ENCODE data around the gene KDM1A.

KDM1A gene

GRCh38 chr1:23079025-23079424 lies 59.8 kb downstream of the KDM1A start:
- DNase-seq, result no peak

GRCh38 chr1:23080885-23081284 lies 61.6 kb downstream of the KDM1A start:
- no peak for DNase-seq

GRCh38 chr1:23081376-23081775 lies 62.1 kb downstream of the KDM1A start:
- no peak for DNase-seq

- DNase-seq, result no peak
Measured at GRCh38 chr1:23083714-23084480, 64.6 kb downstream of the KDM1A start.

GRCh38 chr1:23084880-23085279 lies 65.6 kb downstream of the KDM1A start:
- no peak for DNase-seq

- DNase-seq, result no peak
Measured at GRCh38 chr1:23085696-23086095, 66.4 kb downstream of the KDM1A start.

GRCh38 chr1:23088027-23088426 lies 68.8 kb downstream of the KDM1A start:
- no peak for DNase-seq

- DNase-seq, result no peak
Measured at GRCh38 chr1:23090056-23090455, 70.8 kb downstream of the KDM1A start.

GRCh38 chr1:23091545-23091944 lies 72.3 kb downstream of the KDM1A start:
- no peak for DNase-seq

GRCh38 chr1:23092447-23092846 lies 73.2 kb downstream of the KDM1A start:
- DNase-seq, result no peak

GRCh38 chr1:23097316-23097715 lies 78.0 kb downstream of the KDM1A start:
- no peak for DNase-seq

- DNase-seq, result no peak
Measured at GRCh38 chr1:23098463-23099170, 79.3 kb downstream of the KDM1A start.

GRCh38 chr1:23099171-23099536 lies 79.9 kb downstream of the KDM1A start:
- no peak for DNase-seq

GRCh38 chr1:23100074-23100748 lies 80.9 kb downstream of the KDM1A start:
- DNase-seq, result no peak

- DNase-seq, result no peak
Measured at GRCh38 chr1:23101101-23101827, 82.0 kb downstream of the KDM1A start.

GRCh38 chr1:23101887-23102286 lies 82.6 kb downstream of the KDM1A start:
- no peak for DNase-seq

- DNase-seq, result no peak
Measured at GRCh38 chr1:23102289-23102688, 83.0 kb downstream of the KDM1A start.

- no peak for DNase-seq
Measured at GRCh38 chr1:23103001-23103889, 84.0 kb downstream of the KDM1A start.

- no peak for DNase-seq
Measured at GRCh38 chr1:23108918-23109533, 89.8 kb downstream of the KDM1A start.

- no peak for DNase-seq
Measured at GRCh38 chr1:23110391-23110790, 91.1 kb downstream of the KDM1A start.

GRCh38 chr1:23111600-23112535 lies 92.6 kb downstream of the KDM1A start:
- no peak for DNase-seq
